OCI-LY3 (cell line): ENCODE measurements around the gene WDR91.

Experiments used
- EZH2phosphoT487 ChIP-seq: fragments of 200-600 bp; shearing (Covaris generic); IDR thresholded peaks from 2 replicates; pipeline ENCODE4 v1.6.1; 2018; ENCODE audit warnings: antibody characterized with exemption, mixed run types, low read depth
- TF ChIP-seq, protein P1 (sequence below): fragments of 200-600, 300-600 bp; sonication (generic); IDR thresholded peaks from 2 replicates; pipeline ENCODE4 v1.5.1; 2014; ENCODE audit warnings: antibody characterized with exemption, low read length, low read depth

DNA sequence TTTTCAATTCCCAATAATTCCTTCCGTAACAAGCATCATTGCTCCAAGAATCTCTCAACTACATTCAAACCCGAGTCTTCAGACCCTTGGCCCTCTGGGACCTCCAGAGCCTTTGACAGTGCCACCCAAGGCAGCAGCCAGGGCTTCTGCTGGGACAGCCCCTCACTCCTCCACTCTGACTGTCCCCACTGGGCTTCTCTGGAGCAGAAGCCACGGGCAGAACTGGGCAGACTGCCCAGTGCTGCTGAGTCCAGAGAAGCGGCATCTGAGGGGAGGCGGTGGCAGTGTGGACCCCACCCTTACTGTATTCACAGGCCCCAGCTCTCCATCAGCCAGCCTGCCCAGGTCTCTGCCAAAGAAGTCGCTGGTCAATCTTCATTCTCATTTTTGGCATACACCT lies 49.7 kb downstream of the WDR91 start:
- TF ChIP-seq, protein P1, sequence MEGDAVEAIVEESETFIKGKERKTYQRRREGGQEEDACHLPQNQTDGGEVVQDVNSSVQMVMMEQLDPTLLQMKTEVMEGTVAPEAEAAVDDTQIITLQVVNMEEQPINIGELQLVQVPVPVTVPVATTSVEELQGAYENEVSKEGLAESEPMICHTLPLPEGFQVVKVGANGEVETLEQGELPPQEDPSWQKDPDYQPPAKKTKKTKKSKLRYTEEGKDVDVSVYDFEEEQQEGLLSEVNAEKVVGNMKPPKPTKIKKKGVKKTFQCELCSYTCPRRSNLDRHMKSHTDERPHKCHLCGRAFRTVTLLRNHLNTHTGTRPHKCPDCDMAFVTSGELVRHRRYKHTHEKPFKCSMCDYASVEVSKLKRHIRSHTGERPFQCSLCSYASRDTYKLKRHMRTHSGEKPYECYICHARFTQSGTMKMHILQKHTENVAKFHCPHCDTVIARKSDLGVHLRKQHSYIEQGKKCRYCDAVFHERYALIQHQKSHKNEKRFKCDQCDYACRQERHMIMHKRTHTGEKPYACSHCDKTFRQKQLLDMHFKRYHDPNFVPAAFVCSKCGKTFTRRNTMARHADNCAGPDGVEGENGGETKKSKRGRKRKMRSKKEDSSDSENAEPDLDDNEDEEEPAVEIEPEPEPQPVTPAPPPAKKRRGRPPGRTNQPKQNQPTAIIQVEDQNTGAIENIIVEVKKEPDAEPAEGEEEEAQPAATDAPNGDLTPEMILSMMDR, result no peak
- no peak for TF ChIP-seq EZH2phosphoT487
